GM18867 (cell line): ENCODE data around the gene PDE2A.
"Not testable (repeated sequence)": the region's sequence is repeated elsewhere in the genome, so short reads cannot be mapped to it uniquely, and the experiment has no call there.

Experiments
- ATAC-seq: cut with Tn5 transposase; IDR thresholded peaks from one replicate; pipeline ENCODE4 v1.9.1; 2021; ENCODE audit warnings: mild to moderate bottlenecking, moderate library complexity; ENCODE audit not compliant: unreplicated experiment

Gene PDE2A

GRCh38 chr11:72555014-72555522, 119.2 kb downstream of the PDE2A start:
- not testable (repeated sequence) for ATAC-seq

GRCh38 chr11:72553706-72554105, 120.5 kb downstream of the PDE2A start:
- ATAC-seq = no peak

- ATAC-seq = no peak
These were observed 121.8 kb downstream of the PDE2A start for GRCh38 chr11:72552399-72552910.

- ATAC-seq = no peak
These were observed 122.7 kb downstream of the PDE2A start for GRCh38 chr11:72551571-72551970.

GRCh38 chr11:72548463-72548862, 125.8 kb downstream of the PDE2A start:
- no peak for ATAC-seq

- ATAC-seq = no peak
These were observed 127.4 kb downstream of the PDE2A start for GRCh38 chr11:72546866-72547265.

GRCh38 chr11:72544589-72544988, 129.6 kb downstream of the PDE2A start:
- ATAC-seq = no peak

GRCh38 chr11:72543849-72544542, 130.2 kb downstream of the PDE2A start:
- no peak for ATAC-seq

GRCh38 chr11:72541257-72541974, 132.8 kb downstream of the PDE2A start:
- no peak for ATAC-seq

GRCh38 chr11:72537051-72537450, 137.2 kb downstream of the PDE2A start:
- ATAC-seq = no peak

GRCh38 chr11:72535194-72535547, 139.1 kb downstream of the PDE2A start:
- ATAC-seq = no peak

- no peak for ATAC-seq
These were observed 139.6 kb downstream of the PDE2A start for GRCh38 chr11:72534371-72535193.

GRCh38 chr11:72529068-72529467, 145.2 kb downstream of the PDE2A start:
- ATAC-seq = no peak

GRCh38 chr11:72528121-72528520, 146.1 kb downstream of the PDE2A start:
- ATAC-seq = no peak
